GM18517 (cell line): ENCODE results near the gene DENND5A.
"Not testable (repeated sequence)": the region's sequence is repeated elsewhere in the genome, so short reads cannot be mapped to it uniquely, and the experiment has no call there.

Source experiments
- ATAC-seq: cut with Tn5 transposase; IDR thresholded peaks from one replicate; pipeline ENCODE4 v1.9.1; 2021; ENCODE audit warnings: mild to moderate bottlenecking, moderate library complexity; ENCODE audit not compliant: unreplicated experiment

DENND5A gene

DNA sequence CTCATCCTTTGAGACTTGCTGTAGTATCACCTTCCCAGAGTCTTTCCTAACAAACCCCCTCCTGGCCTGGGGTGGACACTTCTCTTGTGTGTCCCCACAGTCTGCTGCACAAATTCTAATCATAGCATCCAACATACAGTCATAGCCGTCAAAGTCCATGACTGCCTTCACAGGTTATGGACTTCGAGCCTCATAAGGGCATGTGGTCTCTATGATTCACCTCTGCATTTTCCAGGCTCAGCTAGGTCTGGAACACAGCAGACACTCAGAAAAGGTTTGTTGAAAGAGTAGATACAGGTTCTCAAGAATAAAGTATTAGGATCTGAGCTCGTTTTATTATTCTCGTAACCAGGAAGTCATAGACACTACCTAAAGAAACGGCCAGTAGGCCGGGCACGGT, 160.6 kb downstream of the DENND5A start:
- no peak for ATAC-seq

DNA sequence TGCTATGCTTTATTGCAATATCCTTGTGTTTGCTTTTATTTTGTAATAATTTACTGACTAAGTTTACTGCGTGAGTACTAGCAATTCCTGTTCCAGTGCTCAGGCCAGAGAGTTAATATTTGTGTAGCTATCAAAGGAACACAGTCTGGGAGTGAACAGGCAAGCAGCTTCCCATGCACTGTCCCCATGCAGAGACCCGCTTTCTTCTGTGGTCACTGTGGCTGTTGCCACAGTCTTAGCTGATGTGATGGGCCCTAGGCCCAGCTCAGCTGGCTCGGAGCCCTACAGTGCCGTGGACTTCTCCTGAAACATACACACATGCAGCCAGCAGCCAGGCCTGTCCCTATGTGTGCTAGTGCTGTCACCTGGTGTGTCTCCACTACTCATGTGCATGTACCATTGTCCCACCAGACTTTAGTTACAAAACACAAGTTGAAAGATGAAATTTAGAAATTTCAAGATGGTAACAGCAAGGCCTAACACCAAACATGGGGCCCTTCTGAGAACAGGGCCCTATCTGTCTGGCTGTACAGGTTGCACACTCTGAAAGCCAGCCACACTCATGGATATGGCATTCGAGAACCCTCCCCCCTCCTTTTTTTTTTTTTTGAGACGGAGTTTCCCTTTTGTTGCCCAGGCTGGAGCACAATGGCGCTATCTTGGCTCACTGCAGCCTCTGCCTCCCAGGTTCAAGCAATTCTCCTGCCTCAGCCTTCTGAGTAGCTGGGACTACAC, 161.4 kb downstream of the DENND5A start:
- ATAC-seq = no peak

DNA sequence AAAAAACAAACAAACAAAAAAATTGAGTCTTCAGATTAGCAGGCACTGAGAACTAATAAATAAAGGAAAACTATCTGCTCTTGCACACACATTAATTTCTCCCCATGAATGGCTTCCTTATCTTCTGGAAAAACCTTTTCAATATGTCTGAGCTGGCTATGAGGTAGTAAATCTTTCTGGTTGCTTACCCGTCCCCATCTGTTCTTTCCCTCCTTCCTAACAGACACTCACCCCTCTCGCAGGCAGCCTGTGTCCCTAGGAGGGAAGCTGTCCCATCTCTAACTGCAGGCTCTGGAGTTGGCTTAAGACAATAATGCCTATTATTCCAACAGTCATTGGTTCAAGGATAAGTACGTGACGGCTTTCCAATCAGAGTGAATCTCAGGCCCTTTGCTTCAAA, 165.5 kb downstream of the DENND5A start:
- no peak for ATAC-seq

DNA sequence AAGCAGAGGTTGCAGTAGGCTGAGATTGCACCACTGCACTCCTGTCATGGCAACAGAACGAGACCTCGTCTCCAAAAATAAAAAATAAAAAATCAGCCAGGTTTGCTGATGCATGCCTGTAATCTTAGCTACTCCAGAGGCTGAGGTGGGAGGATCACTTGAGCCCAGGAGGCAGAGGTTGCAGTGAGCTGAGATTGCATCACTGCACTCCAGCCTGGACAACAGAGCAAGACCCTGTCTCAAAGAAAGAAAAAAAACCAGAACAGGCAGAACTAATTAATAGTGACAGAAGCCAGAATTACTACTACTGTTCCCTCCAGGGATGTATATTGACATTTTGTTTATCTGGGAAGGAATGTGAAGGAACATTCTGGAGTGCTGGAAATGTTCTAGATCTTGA, 166.7 kb downstream of the DENND5A start:
- not testable (repeated sequence) for ATAC-seq

DNA sequence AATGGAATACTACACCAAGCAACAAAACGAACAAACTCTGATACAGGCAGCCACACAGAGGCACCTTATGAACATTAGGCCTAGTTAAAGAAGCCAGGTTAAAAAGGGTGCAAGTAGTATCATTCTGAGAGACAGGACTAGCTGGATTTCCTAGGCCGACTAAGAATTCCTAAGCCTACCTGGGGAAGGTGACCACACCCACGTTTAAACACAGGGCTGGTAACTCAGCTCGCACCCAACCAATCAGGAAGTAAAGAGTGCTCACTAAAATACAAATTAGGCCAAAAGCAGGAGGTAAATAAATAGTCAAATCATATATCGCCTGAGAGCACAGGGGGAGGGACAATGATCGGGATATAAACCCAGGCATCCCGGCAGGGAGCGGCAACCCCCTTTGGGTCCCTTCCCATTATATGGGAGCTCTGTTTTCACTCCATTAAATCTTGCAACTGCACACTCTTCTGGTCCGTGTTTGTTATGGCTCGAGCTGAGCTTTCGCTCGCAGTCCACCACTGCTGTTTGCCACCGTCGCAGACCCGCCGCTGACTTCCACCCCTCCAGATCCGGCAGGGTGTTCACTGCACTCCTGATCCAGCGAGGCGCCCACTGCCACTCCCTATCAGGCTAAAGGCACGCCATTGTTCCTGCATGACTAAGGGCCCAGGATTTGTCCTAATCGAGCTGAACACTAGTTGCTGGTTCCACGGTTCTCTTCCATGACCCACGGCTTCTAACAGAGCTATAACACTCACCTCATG, 167.8 kb downstream of the DENND5A start:
- not testable (repeated sequence) for ATAC-seq

DNA sequence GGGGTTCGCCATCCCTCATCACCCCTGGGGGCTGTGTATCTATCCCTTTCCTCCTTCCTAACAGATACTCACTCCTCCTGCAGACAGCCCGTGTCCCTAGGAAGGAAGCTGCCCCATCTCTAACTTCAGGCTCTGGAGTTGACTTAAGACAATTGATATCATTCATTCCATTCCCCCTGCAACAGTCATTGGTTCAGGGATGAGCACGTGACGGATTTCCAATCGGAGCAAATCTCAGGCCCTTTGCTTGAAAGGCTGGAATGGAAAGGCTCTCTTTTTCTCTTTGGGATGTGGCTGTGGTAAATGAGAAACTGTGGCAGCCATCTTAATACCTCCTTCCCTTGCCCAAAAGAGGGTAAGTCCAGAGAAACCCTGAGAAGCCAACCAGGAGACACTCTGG, 168.7 kb downstream of the DENND5A start:
- ATAC-seq = no peak

DNA sequence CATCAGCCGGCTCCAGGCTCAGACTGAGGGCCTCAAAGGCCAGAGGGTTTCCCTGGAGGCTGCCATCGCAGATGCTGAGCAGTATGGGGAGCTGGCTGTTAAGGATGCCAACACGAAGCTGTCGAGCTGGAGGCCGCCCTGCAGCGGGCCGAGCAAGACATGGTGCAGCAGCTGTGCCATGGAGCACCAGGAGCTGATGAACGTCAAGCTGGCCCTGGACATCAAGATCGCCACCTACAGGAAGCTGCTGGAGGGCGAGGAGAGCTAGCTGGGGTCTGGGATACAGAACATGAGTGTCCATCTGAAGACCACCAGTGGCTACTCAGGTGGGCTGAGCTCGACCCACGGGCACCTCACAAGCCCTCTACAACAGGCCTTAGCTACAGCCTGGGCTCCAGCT, 169.7 kb downstream of the DENND5A start:
- no peak for ATAC-seq

DNA sequence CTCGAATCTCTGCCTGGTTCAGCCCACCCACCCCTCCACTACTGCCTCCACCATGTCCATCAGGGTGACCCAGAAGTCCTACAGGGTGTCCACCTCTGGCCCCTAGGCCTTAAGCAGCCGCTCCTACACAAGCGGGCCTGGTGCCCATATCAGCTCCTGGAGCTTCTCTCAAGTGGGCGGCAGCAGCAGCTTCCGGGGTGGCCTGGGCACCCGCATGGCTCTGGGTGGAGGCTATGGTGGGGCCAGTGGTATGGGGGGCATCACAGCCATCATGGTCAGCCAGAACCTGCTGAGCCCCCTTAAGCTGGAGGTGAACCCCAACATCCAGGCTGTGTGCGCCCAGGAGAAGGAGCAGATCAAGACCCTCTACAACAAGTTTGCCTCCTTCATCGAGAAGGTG, 170.7 kb downstream of the DENND5A start:
- ATAC-seq = no peak

DNA sequence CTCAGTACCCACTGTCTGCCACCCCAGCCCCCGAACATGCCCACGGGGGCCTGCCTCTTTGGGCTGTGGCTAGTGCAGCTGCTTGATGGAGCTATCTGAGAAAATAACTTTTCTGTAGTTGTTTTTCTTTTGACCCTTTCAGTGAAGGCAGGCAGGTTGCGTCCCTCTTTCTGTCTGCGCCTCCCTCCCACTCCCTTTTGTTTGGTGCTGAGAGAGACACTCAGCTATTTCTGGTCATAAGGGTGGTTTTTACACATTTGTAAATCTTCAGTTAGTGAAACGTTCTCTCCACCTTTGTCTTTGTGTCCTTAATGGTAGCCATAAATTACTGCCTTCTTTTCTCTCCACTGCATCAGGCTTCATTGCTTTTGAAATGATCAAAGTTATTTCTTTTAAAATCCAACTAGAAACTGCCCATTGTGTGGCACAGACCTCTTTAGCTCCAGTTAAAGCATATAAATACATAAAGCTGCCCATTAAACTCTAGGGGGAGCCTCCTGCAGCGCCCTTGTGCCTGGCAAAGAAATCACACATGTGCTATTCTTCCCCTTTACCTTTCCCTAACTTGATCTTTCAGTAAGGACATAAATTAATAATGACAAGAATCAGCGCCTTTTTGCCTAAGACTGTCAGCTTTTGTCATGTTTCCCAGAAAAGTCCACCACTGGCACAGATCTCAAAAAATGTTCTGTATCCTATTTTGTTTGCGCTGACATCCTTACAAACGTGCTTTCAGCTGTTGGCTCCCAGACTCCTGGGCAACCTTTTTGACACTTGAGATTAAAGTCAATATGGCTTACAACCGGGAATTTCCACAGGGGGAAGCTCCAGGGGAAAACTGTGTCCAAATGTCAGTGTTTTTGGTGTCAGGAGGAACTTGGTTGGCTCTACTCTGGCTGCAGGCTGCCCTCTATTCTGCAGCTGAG, 172.0 kb downstream of the DENND5A start:
- no peak for ATAC-seq

DNA sequence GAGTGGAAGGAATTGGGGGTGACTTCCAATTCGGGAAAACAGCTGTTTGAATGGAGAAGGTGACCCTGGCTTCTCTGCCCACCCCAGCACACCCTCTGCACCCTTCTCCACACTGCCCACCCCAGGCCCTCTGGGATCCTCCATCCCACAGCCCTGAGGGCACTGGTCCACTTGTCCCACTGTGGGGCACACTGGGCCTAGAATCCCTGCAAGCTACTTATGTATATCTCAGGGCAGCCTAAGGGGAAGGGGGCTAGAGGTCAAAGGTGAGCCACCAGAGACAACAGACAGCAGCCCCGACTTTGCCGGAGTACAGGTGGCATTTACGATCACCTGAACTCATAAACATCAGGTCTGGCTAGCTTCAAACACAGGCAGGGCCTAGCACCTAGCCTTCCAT, 173.1 kb downstream of the DENND5A start:
- no peak for ATAC-seq

DNA sequence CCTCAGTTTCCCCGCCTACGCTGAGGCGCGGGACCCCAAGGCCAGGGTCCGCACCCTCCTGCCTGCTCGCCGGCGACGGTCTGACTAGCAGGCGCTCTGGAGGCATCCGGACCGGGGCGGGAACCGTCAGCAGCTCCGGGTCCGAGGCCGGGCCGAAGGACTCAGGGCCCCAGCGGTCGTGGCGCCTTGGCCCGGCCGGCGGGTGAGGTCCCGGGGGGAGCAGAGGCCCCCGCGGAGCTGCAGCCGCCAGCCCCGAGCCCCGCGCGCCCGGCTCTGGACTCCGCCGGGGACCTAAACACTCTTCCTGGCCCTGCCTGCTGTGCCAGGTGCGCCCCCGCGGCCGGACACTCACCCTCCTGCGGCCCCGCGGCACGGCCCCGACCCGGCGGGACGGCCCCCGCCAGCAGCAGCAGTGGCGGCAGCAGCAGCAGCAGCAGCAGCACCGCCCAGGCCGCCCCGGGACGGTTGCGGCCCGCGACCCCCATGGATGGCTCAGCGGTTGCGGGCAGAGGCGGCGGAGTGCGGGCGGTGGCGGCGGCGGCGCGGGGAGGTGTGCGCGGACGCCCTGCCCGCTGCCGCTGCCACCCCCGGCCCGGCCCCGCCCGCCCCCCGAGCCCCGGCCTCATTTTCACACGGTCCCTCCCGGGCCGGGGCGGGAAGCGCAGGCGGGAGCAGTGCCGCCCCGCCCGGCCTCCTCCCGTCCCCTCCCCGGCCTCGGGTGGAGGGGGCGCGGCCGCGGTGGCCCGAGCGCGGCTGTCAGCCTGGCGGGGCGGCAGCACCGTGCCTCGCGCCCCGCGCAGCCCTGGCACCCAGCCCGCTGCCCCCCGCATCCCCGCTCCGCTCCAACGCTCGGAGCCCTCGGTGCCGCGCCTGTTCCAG, 173.9 kb downstream of the DENND5A start, which contains the start of gene SCUBE2:
Gene SCUBE2, minus strand, starts transcription at position 556 of the 879 bp plus-strand sequence. Its CDS starts 71 bp downstream, at position 485.
- ATAC-seq = no peak

DNA sequence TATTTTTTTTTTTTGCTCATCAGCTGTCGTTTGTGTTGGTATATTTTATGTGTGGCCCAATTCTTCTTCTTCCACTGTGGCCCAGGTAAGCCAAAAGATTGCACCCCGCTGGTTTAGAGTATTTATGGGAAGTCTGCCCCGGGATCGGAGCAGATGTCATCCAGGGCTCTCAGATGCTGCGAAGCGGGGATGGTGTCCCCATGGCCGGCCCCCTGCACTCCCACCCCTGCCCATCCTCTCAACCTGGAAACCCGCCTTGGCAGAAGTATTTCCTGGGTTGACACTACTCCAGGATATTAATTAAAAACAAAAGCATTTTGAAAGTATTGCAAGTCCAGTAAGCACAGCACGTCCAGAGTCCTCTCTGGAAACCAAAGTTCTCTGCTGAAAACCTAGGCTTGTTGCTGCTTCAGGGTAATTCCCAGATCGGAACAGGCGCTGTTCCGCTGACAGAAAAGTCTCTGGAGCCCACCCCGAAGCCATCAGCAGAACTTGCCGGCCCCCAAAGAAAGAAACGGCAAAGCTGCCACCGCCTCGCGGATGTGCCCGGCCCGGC, 174.6 kb downstream of the DENND5A start:
- ATAC-seq = no peak

DNA sequence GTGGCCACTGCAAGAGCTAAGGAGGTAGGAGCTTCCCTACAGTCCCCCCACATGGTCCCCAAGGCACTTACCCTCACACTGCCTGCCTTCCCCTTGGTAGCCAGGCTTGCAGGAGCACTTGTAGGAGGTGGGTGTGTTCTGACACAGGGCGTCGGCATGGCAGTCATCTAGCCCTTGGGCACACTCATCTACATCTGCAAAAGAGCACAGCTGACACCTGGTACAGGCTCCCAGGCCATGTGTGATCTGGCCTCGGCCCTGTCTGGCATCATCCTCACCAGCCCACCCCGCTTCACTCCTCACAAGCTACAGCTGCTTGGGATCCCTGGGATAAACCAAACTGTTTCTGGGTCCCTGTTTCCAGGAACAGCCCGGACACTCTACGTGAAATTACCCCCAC, 175.5 kb downstream of the DENND5A start:
- no peak for ATAC-seq

DNA sequence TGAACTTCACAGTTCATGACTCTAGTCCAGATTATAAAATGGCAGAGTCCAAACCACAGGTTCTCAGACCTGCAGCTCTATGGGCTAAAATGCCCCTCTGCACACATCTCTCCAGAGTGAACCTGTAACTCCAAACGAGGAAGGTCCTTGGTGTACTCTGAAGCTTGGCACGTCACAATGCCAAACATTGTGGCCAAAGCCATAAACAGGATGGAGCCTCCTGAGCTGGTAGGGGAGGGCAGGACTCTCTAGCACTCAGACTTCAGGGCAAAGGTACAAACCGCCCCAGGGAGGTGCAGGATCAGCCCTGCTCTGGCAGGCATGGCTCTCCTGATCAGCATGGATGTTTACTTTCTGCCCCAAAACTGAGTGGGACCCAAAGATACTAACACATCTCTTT, 176.1 kb downstream of the DENND5A start:
- no peak for ATAC-seq
